Measurements from ENCODE around the gene MYO7B.

- TF ChIP-seq CTCF (IDR thresholded peaks at IDR 0.05): no peak
- no peak for TF ChIP-seq POLR2A (IDR thresholded peaks at IDR 0.05)
Measured at GRCh38 chr2:127511090-127511695, 24.3 kb upstream of the MYO7B start.

Measured in gastroesophageal sphincter (tissue), 3 donors.